Activated naive CD4-positive, alpha-beta T cell treated with anti-CD3 and anti-CD28 coated beads, Interleukin-2, amount 50 U/mL, for 72 hours (primary cell): ENCODE measurements around the gene B3GALNT2. TPM values are rescaled to one million over a fixed set of nuclear protein-coding genes. Genes with fewer than 3 reads are reported as not detected.
"Not testable (repeated sequence)": the region's sequence is repeated elsewhere in the genome, so short reads cannot be mapped to it uniquely, and the experiment has no call there.

Experiments used
- ATAC-seq, 2 donors: fragments of 150-1000 bp; cut with Tn5 transposase; 2 replicates each; pipeline ENCODE4 v1.10.0; 2021; ENCODE audit warnings: mild to moderate bottlenecking in 2 of 2, moderate library complexity in 2 of 2
- DNase-seq, 2 donors: peaks; one replicate each; pipeline ENCODE4 v3.0.0; 2021 to 2022; ENCODE audit warnings: low spot score in 2 of 2
- H3K27ac Mint-ChIP-seq, 2 donors: one replicate each; pipeline ENCODE4 v1.8.0; 2022; ENCODE audit warnings: mild to moderate bottlenecking in 2 of 2, mixed read lengths in 2 of 2
- H3K36me3 Mint-ChIP-seq, 2 donors: one replicate each; pipeline ENCODE4 v1.8.0; 2022; ENCODE audit warnings: mixed read lengths in 2 of 2
- H3K9me3 Mint-ChIP-seq, 2 donors: one replicate each; pipeline ENCODE4 v1.8.0; 2022; ENCODE audit warnings: mixed read lengths in 2 of 2
- total RNA-seq, 2 donors: library from RNA; stranded (reverse); gene quantifications; one replicate each; pipeline ENCODE4 v1.2.3, GENCODE V29; 2022

Gene B3GALNT2
- total RNA-seq, 2 donors from 2014 or later, result 12.3 to 14.9 TPM

GRCh38 chr1:235470741-235471439, 33.4 kb downstream of the B3GALNT2 start:
- ATAC-seq (no peak), DNase-seq (no peak)
- Mint-ChIP-seq H3K9me3 (no peaks in the 10 kb centered on the region), H3K36me3 (no peaks in the 10 kb centered on the region), H3K27ac (no peak overlapping the region)

GRCh38 chr1:235469897-235470296, 34.4 kb downstream of the B3GALNT2 start:
- H3K9me3 Mint-ChIP-seq, H3K27ac Mint-ChIP-seq, H3K36me3 Mint-ChIP-seq, ATAC-seq, DNase-seq: not testable (repeated sequence)

GRCh38 chr1:235468970-235469369, 35.3 kb downstream of the B3GALNT2 start:
- Mint-ChIP-seq H3K9me3 (no peaks in the 10 kb centered on the region), H3K36me3 (peaks cover 0 to 7% of the 10 kb centered on the region in 2 donors), H3K27ac (no peak overlapping the region)
- ATAC-seq, result no peak
- DNase-seq, result no peak

GRCh38 chr1:235468004-235468403, 36.2 kb downstream of the B3GALNT2 start:
- no peak overlapping the region for H3K27ac Mint-ChIP-seq
- no peaks in the 10 kb centered on the region for H3K9me3 Mint-ChIP-seq
- no peak for DNase-seq
- H3K36me3 Mint-ChIP-seq, result peaks cover 0 to 7% of the 10 kb centered on the region in 2 donors
- ATAC-seq, result no peak

GRCh38 chr1:235465066-235465465, 39.2 kb downstream of the B3GALNT2 start:
- Mint-ChIP-seq H3K27ac (no peak overlapping the region), H3K9me3 (no peaks in the 10 kb centered on the region), H3K36me3 (peaks cover 0 to 7% of the 10 kb centered on the region in 2 donors)
- ATAC-seq, result no peak
- no peak for DNase-seq

GRCh38 chr1:235462832-235463231, 41.4 kb downstream of the B3GALNT2 start:
- H3K36me3 Mint-ChIP-seq, result not testable (repeated sequence)

GRCh38 chr1:235461954-235462353, 42.3 kb downstream of the B3GALNT2 start:
- Mint-ChIP-seq H3K9me3 (no peaks in the 10 kb centered on the region), H3K36me3 (peaks cover 0 to 7% of the 10 kb centered on the region in 2 donors), H3K27ac (peak overlapping the region in 1 of 2 donors; percentile 1)
- ATAC-seq (no peak), DNase-seq (no peak)

More at GRCh38 chr1:235462832-235463231, 41.4 kb downstream of the B3GALNT2 start:
- ATAC-seq, DNase-seq, H3K9me3 Mint-ChIP-seq, H3K27ac Mint-ChIP-seq: not testable (repeated sequence)

GRCh38 chr1:235460770-235461169, 43.5 kb downstream of the B3GALNT2 start:
- no peak for DNase-seq
- no peak for ATAC-seq
- H3K36me3 Mint-ChIP-seq, result peaks cover 0 to 7% of the 10 kb centered on the region in 2 donors
- no peak overlapping the region for H3K27ac Mint-ChIP-seq
- no peaks in the 10 kb centered on the region for H3K9me3 Mint-ChIP-seq

- H3K9me3 Mint-ChIP-seq, H3K27ac Mint-ChIP-seq, H3K36me3 Mint-ChIP-seq, ATAC-seq, DNase-seq: not testable (repeated sequence)
Observed at GRCh38 chr1:235457856-235458255, 46.4 kb downstream of the B3GALNT2 start.

- DNase-seq, result no peak
- Mint-ChIP-seq H3K27ac (no peak overlapping the region), H3K9me3 (no peaks in the 10 kb centered on the region), H3K36me3 (no peaks in the 10 kb centered on the region)
- ATAC-seq, result no peak
Observed at GRCh38 chr1:235455823-235456222, 48.4 kb downstream of the B3GALNT2 start.

GRCh38 chr1:235455097-235455496, 49.2 kb downstream of the B3GALNT2 start:
- H3K36me3 Mint-ChIP-seq, result peaks cover 0 to 3% of the 10 kb centered on the region in 2 donors

GRCh38 chr1:235454021-235454420, 50.2 kb downstream of the B3GALNT2 start:
- no peak for ATAC-seq
- H3K9me3 Mint-ChIP-seq, result no peaks in the 10 kb centered on the region
- H3K27ac Mint-ChIP-seq, result no peak overlapping the region
- H3K36me3 Mint-ChIP-seq, result peaks cover 0 to 4% of the 10 kb centered on the region in 2 donors
- no peak for DNase-seq

More at GRCh38 chr1:235455097-235455496, 49.2 kb downstream of the B3GALNT2 start:
- no peak overlapping the region for H3K27ac Mint-ChIP-seq
- DNase-seq (no peak), ATAC-seq (no peak)
- H3K9me3 Mint-ChIP-seq, result no peaks in the 10 kb centered on the region

GRCh38 chr1:235450886-235451483, 53.3 kb downstream of the B3GALNT2 start:
- no peak for DNase-seq
- H3K36me3 Mint-ChIP-seq, result peaks cover 0 to 4% of the 10 kb centered on the region in 2 donors
- no peaks in the 10 kb centered on the region for H3K9me3 Mint-ChIP-seq
- no peak for ATAC-seq
- H3K27ac Mint-ChIP-seq, result peak overlapping the region; percentile 9 to 16

GRCh38 chr1:235450433-235450832, 53.8 kb downstream of the B3GALNT2 start:
- ATAC-seq (no peak), DNase-seq (no peak)
- H3K9me3 Mint-ChIP-seq, result no peaks in the 10 kb centered on the region
- H3K36me3 Mint-ChIP-seq, result peaks cover 0 to 4% of the 10 kb centered on the region in 2 donors
- peak overlapping the region in 1 of 2 donors; percentile 16 for H3K27ac Mint-ChIP-seq

GRCh38 chr1:235448616-235449015, 55.6 kb downstream of the B3GALNT2 start:
- ATAC-seq, result no peak
- peaks cover 0 to 4% of the 10 kb centered on the region in 2 donors for H3K36me3 Mint-ChIP-seq
- H3K27ac Mint-ChIP-seq, result no peak overlapping the region
- no peak for DNase-seq
- H3K9me3 Mint-ChIP-seq, result no peaks in the 10 kb centered on the region

GRCh38 chr1:235442788-235443429, 61.3 kb downstream of the B3GALNT2 start:
- Mint-ChIP-seq H3K27ac (peak overlapping the region; percentile 35 to 85), H3K36me3 (peaks cover 0 to 5% of the 10 kb centered on the region in 2 donors), H3K9me3 (no peaks in the 10 kb centered on the region)
- ATAC-seq, result no peak
- no peak for DNase-seq

GRCh38 chr1:235441159-235441685, 63.0 kb downstream of the B3GALNT2 start:
- ATAC-seq, result no peak
- DNase-seq, result no peak
- H3K36me3 Mint-ChIP-seq, result peaks cover 3 to 5% of the 10 kb centered on the region in 2 donors

More at GRCh38 chr1:235441159-235441685, 63.0 kb downstream of the B3GALNT2 start:
- H3K9me3 Mint-ChIP-seq, result no peaks in the 10 kb centered on the region
- peak overlapping the region in 1 of 2 donors; percentile 60 for H3K27ac Mint-ChIP-seq
